GM23338 (cell line): ENCODE results near the gene ENTPD6.

Experiments
- CREB1 ChIP-seq: fragments of 250-450 bp; sonication (Bioruptor Pico); IDR thresholded peaks from 2 replicates; pipeline ENCODE4 v1.5.0; 2020; ENCODE audit warnings: low read depth, mild to moderate bottlenecking, moderate library complexity
- CTCF ChIP-seq, 2 experiments: fragments of 200-600 bp in 1 of 2; sonication (generic) in 1 of 2; conservative IDR thresholded peaks; 2 replicates each; pipeline versions ENCODE4 v1.5.1 to v1.6.1; 2016 to 2017; ENCODE audit warnings: antibody characterized with exemption in 2 of 2, low read depth in 2 of 2, mild to moderate bottlenecking in 2 of 2, moderate library complexity in 1 of 2
- ETS1 ChIP-seq: IDR thresholded peaks from 2 replicates; pipeline ENCODE4 v1.6.1; 2016; ENCODE audit warnings: antibody characterized with exemption
- EZH2 ChIP-seq: fragments of 200-600 bp; sonication (generic); IDR thresholded peaks from one replicate; pipeline ENCODE4 v1.8.0; 2017; ENCODE audit warnings: antibody characterized with exemption, mild to moderate bottlenecking, low read depth; ENCODE audit not compliant: unreplicated experiment
- EZH2phosphoT487 ChIP-seq: fragments of 200-600 bp; sonication (generic); IDR thresholded peaks from one replicate; pipeline ENCODE4 v1.8.1; 2018; ENCODE audit warnings: antibody characterized with exemption; ENCODE audit not compliant: unreplicated experiment
- JUNB ChIP-seq: IDR thresholded peaks from one replicate; pipeline ENCODE4 v1.6.1; 2016; ENCODE audit warnings: antibody characterized with exemption; ENCODE audit not compliant: unreplicated experiment
- NANOG ChIP-seq: IDR thresholded peaks from 2 replicates; pipeline ENCODE4 v1.6.1; 2016; ENCODE audit warnings: antibody characterized with exemption, borderline replicate concordance
- POLR2AphosphoS5 ChIP-seq: IDR thresholded peaks from 2 replicates; pipeline ENCODE4 v1.6.1; 2016; ENCODE audit warnings: antibody characterized with exemption, low read depth
- REST ChIP-seq: IDR thresholded peaks from one replicate; pipeline ENCODE4 v1.6.1; 2018; ENCODE audit warnings: antibody characterized with exemption; ENCODE audit not compliant: unreplicated experiment
- STAT1 ChIP-seq: IDR thresholded peaks from one replicate; pipeline ENCODE4 v1.6.1; 2016; ENCODE audit warnings: antibody characterized with exemption; ENCODE audit not compliant: unreplicated experiment
- ZNF331 ChIP-seq: fragments of 250-450 bp; sonication (Bioruptor Pico); IDR thresholded peaks from 2 replicates; pipeline ENCODE4 v1.5.0; 2020; ENCODE audit warnings: low read depth, mild to moderate bottlenecking, moderate library complexity
- ZNF462 ChIP-seq: fragments of 250-450 bp; sonication (Bioruptor Pico); IDR thresholded peaks from 2 replicates; pipeline ENCODE4 v1.5.0; 2020; ENCODE audit warnings: mild to moderate bottlenecking, moderate library complexity

GRCh38 chr20:25257756-25258475, 62.4 kb downstream of the ENTPD6 start:
- no peak for TF ChIP-seq POLR2AphosphoS5
- TF ChIP-seq CTCF (conservative IDR thresholded peaks at IDR 0.05; ENCODE audit: low read depth in 2 of 2) = no peak
- TF ChIP-seq REST = no peak
- TF ChIP-seq EZH2 = no peak
- no peak for TF ChIP-seq EZH2phosphoT487
- TF ChIP-seq CREB1 (CRISPR knock-in tag) = no peak
- no peak for TF ChIP-seq JUNB
- no peak for TF ChIP-seq ZNF331 (CRISPR knock-in tag)
- TF ChIP-seq ETS1 = no peak
- TF ChIP-seq STAT1 = no peak
- no peak for TF ChIP-seq NANOG
- no peak for TF ChIP-seq ZNF462 (CRISPR knock-in tag)
